T-helper 2 cell (primary cell): ENCODE results near the gene MAGEL2.
"Not testable (repeated sequence)": the region's sequence is repeated elsewhere in the genome, so short reads cannot be mapped to it uniquely, and the experiment has no call there.

ENCODE experiments used
- DNase-seq, 5 experiments: peaks; one replicate each; pipeline versions ENCODE4 v3.0.0 to v3.0.0-alpha.2; 2012 to 2022

MAGEL2 gene

DNA sequence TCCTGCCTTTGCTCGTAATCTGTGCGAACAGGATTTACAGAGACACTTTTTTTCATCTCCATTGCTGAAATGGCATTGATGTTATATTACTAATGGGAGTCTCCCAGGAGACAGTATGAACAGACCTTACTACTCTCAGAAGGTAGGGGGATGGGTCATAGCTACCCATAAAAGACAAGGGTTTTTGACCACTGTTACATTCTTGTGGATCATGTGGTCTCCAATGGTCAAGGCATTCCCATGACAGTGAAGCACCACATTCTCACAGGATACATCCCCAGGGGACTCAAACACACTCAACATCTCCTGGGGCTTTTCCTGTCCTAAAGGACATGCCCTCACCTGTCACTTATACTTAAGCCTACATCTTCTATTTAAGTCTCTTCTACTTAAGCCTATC is 41.4 kb downstream of the MAGEL2 start:
- DNase-seq: no peak

GRCh38 chr15:23602124-23602523 is 45.5 kb downstream of the MAGEL2 start:
- DNase-seq: no peak

GRCh38 chr15:23599053-23599452 is 48.6 kb downstream of the MAGEL2 start:
- no peak for DNase-seq

DNA sequence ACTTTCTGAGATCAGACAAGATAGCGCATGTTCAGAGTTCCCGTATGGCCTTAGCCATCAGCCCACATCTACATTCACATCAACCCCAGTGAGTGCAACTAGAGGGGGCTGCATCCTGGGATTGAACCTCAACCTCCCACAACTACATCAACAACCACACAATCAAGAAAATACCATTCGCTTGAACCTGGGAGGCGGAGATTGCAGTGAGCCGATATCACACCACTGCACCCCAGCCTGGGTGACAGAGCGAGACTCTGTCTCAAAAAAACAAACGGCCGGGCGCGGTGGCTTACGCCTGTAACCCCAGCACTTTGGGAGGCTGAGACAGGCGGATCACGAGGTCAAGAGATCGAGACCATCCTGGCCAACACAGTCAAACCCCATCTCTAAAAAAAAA is 50.4 kb downstream of the MAGEL2 start:
- not testable (repeated sequence) for DNase-seq

GRCh38 chr15:23596736-23597135 is 50.9 kb downstream of the MAGEL2 start:
- no peak for DNase-seq

GRCh38 chr15:23595368-23595767 is 52.3 kb downstream of the MAGEL2 start:
- no peak for DNase-seq

GRCh38 chr15:23594252-23594770 is 53.4 kb downstream of the MAGEL2 start:
- DNase-seq: no peak
